NCI-H526 treated with DMSO at 0.1 percent for 48 hours (cell line): Measurements from ENCODE around the gene TTC9B.

Experiments
- DNase-seq: peaks from one replicate; lab custom pipeline; 2025; lab: John Stamatoyannopoulos, UW

The TTC9B gene

DNA sequence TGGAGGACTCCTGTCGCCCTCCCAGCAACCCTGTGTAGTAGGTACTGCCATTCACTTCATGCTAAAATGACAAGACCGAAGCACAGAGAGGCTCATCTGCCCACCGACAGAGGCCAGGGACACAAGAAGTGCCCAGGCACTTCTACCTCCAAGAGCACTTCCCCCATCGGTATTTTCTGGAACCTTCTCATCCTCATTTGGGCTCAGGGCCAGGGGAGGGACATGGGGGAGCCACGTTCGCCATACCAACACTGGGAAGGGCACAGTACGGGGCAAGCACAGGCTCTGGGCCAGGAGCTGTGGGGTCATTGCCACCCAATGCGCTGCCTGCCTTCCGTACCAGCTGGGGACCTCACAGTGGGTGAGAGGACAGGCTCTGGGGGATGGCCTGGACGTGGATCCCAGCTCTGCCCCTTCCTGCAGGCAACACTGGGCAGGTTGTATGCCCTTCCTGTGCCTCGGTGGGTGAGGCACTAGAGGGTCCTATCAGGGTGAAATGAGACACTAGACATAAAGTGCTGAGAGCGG lies 29.6 kb upstream of the TTC9B start:
- no peak for DNase-seq

DNA sequence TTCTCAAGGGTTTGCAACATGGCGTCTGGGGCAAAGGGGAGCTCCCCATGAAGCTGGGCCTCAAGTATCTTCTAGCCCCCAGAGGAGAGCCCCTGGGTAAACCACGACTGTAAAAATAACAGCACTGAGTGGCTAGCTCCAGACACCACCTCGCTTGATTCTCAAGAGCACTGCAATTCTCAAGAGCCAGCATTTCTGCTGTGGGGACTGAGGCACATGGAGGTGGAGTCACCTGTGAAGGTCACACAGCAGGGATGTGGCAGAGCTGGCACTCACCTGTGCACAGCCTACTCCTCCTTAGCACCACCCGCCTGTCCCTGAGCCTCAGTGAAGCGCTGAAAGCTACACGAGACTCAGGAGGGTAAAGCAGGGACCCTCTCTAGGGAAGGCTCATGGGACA lies 29.0 kb upstream of the TTC9B start:
- DNase-seq = no peak

DNA sequence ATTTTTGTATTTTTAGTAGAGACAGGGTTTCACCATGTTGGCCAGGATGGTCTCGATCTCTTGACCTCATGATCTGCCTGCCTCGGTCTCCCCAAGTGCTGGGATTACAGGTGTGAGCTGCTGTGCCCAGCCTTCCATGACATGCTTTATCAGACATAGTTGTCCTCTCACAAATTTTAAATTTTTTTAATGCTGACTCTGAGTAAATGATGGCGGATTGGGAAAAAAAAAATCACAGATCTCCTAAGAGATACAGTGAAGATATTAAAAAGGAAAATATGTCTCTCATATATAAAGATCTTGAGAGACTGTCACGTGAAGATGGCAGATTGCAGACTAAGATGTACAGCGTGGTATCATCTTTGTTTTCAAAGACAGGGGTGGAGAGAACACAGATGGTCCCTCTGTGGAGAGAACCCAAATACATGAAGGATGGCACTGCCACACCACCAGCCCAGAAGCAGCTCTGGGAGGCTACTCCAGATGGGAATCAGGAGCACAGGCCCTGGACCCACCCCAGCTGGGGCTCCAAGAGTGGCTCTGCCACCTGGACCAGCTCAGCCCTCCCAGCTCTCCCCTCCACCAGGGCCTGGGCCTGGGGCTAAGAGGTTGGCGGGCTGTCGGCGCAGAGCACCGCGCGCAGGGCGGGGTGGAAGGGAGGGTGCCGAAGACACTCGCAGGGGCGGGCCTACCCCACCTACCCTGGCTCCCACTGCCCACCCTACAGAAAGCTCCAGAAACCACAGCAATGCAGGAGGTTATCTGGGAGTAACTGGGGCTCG lies 28.3 kb upstream of the TTC9B start:
- no peak for DNase-seq

DNA sequence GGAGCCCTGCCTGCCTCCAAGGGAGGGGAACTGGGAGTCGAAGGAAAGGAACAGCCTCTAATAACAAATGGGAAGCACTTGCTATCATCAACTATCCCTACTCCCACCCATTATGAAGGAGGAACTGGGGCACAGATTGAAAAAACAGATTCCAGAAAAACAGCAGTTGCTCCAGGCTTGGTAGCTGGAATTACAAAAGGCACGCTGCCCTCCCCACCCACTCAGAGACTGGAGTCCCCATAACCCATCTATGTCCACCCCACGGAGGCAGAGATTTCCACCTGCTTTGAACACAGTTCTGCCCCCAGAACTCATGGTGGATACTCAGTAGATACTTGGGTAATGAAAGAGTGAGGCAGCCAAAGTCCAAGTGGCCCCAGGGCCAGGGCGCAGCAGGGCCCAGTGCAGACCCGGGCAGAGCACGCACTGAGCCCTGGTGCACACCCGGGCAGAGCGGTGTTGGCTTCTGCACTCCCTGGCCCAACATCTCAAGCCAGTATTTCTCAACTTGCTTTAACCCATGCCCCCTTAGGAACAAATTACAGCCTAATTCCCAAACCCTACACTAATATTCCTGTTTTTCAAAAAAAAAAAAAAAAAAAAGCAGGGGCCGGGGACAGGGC lies 27.4 kb upstream of the TTC9B start:
- no peak for DNase-seq

GRCh38 chr19:40244579-40245317 lies 26.6 kb upstream of the TTC9B start:
- no peak for DNase-seq

DNA sequence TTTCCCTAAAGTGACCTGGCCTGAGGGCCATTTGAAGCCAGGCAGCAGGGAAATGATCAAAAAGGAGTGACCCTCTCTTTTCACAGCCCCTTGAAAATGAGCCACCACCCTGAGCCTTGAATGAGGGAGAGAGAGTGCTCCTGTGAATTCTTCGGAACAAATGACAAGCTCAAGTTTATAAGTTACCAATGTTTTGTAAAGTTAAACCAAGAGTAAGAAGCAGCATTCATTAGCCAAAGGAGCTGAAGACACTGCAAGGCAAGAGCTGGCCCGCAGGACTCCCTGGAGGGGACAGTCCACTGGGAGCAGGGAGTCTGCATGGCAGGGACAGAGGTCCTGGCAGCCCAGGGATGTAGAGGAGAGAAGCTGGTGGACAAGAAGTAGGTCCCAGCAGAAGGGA lies 25.0 kb upstream of the TTC9B start:
- DNase-seq = no peak

DNA sequence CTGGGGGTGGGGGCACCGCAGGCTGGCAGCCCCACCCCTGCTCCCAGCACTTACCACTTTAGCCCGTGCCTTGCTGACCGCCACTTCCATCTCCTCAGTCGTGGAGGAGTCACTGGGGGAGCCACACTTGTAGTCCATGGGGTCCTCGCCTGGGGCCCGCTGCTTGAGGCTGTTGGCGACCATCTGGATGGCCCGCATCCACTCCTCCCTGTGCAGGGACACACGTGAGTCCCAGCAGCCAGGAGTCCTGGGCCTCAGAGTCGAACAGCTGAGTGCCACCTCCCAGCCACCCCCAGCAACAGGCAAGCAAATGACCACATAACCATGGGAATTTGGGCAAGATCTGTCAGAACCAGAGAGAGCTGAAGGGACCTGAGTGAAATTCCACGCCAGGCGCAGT lies 24.3 kb upstream of the TTC9B start:
- no peak for DNase-seq

GRCh38 chr19:40241809-40242384 lies 23.7 kb upstream of the TTC9B start:
- no peak for DNase-seq

DNA sequence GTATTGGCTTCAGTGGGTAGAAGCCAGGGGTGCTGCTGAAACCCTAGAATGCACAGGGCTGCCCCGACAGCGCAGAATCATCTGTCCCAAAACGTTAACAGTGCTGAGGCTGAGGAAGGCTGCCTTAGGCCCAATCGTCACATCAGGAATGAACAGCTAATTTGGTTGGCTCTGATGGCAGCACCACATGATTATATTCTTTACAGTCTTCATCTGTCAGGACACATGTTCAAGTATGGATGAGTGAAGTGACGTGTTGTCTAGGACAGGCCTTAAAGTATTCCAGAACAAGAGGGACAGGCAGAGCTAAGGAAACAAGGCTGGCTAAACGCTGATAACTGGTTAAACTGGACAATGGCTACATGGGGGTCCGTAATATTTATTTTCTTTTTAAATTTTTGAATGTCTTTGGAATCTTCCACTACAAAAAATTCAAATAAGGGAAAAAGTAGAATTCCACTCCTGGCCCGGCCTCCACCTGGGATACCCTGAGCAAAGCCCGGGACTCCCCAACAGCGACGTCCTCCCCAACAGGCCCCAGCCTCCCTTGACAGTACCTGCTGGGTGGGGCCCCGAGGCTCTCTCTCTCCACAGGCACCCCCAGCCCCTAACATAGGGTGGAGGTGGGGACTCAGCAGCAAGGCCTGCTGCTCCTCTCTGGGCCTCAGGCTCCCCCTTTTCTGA lies 23.1 kb upstream of the TTC9B start:
- DNase-seq = no peak

GRCh38 chr19:40240332-40240731 lies 22.1 kb upstream of the TTC9B start:
- DNase-seq = no peak

GRCh38 chr19:40239415-40240226 lies 21.4 kb upstream of the TTC9B start:
- DNase-seq = no peak

DNA sequence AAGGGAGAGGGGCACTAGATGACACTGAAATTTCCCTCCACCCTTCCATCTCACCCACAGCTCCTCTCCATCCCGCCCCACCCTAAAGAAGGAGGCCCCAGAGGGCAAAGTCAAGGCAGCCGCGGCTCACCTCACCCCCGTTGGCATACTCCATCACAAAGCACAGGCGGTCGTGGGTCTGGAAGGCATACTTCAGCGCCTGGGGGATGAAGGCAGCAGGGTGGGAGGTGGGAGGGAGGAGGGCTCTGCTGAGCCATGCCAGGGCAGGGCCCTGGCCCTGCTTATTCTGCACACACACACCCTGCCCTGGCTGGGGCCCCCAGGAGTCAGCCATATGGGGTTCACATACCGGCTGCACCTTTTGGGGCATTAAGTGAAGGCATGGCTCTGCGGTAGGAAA lies 20.6 kb upstream of the TTC9B start:
- DNase-seq = no peak

GRCh38 chr19:40237791-40238190 lies 19.6 kb upstream of the TTC9B start:
- DNase-seq = no peak

- DNase-seq = no peak
These were observed 18.2 kb upstream of the TTC9B start for GRCh38 chr19:40236366-40236765.

GRCh38 chr19:40236026-40236355 lies 17.8 kb upstream of the TTC9B start:
- DNase-seq = no peak

DNA sequence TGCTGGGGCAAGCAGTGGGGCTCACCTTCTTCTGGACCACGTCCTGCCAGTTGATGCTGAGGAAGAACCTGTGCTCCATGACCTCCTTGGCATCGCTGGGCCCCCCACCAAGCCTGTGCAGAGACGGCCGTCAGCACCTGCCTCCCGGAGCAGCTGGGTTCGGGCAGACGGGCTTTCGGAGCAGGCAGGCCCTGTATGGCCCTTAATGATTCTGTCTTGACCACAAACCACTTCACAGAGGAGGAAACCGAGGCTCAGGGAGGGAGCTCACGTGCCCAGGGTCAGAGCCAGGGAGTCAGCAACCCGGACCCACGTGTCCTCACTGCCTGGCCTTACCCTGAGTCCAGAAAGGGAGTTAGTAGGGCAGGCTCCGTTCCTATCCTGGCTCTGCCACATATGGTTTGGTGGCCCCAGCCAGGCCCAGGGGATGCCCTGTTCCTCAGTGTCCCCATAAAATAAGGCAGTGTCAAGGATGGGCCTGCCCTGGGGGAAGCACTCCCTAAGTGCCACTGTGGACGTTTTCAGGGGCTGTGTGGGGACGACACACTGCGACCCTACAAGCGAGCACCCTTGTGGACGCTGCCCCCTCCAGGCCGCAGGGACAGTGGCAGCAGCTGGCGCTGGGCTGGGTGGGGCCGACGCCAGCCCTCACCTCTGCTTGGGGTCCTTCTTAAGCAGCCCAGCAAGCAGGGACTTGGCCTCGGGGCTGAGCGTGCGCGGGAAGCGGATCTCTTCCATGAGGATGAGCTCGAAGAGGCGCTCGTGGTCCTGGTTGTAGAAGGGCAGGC lies 17.2 kb upstream of the TTC9B start:
- DNase-seq = no peak

- DNase-seq = no peak
These were observed 16.4 kb upstream of the TTC9B start for GRCh38 chr19:40234429-40235237.

DNA sequence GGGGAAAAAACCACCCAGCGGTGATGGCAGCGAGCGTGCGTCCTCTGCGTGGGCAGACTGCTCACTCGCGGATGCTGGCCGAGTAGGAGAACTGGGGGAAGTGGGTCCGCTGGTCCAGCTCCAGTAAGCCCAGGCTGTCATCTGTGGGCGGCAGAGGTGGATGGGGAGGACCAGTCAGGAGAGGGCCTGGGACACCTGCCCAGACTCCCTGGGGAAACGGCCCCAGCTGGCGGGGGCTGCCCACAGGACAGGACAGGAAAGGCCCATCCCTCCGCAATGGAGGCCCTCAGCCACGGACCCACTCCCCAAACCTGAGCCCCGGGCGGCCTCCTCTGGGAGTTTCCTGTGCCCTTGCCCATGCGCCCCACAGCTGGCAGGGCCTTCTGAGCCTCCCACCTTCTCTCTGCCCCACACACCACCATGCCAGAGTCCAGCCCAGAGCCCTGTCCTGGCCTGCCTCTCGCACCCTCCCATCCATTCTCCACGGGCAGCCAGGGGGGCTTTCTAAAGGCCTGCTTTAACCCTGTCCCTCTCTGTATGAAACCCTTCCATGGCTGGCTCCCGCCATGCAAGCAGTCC lies 15.7 kb upstream of the TTC9B start:
- DNase-seq = no peak
